Effector memory CD8-positive, alpha-beta T cell (primary cell): ENCODE data around the gene RIMBP2.

ENCODE experiments used
- ATAC-seq: fragments of 150-1000 bp; cut with Tn5 transposase; replicated peaks from 2 replicates; pipeline ENCODE4 v1.10.0; 2021; ENCODE audit warnings: mild to moderate bottlenecking, moderate library complexity
- DNase-seq, 3 experiments: peaks; one replicate each; pipeline ENCODE4 v3.0.0; 2021
- H3K27ac Mint-ChIP-seq, 2 donors: one replicate each; pipeline ENCODE4 v1.8.0; 2022; ENCODE audit warnings: mild to moderate bottlenecking in 2 of 2, mixed read lengths in 2 of 2, moderate library complexity in 2 of 2
- H3K27me3 Mint-ChIP-seq, 2 donors: one replicate each; pipeline ENCODE4 v1.8.0; 2022; ENCODE audit warnings: mixed read lengths in 2 of 2
- H3K36me3 Mint-ChIP-seq: one replicate; pipeline ENCODE4 v1.8.0; 2022; ENCODE audit warnings: mild to moderate bottlenecking, moderate library complexity, mixed read lengths; ENCODE audit not compliant: insufficient read depth
- H3K4me1 Mint-ChIP-seq, 2 donors: one replicate each; pipeline ENCODE4 v1.8.0; 2022; ENCODE audit warnings: low read depth in 2 of 2, mixed read lengths in 2 of 2
- H3K4me3 Mint-ChIP-seq, 2 donors: one replicate each; pipeline ENCODE4 v1.8.0; 2022; ENCODE audit warnings: mild to moderate bottlenecking in 2 of 2, mixed read lengths in 2 of 2, moderate library complexity in 2 of 2
- H3K9me3 Mint-ChIP-seq, 2 donors: one replicate each; pipeline ENCODE4 v1.8.0; 2022; ENCODE audit warnings: mixed read lengths in 2 of 2

Gene RIMBP2

GRCh38 chr12:130446846-130447654 lies 269.0 kb downstream of the RIMBP2 start:
- Mint-ChIP-seq H3K27ac (no peak overlapping the region), H3K4me1 (no peaks in the 10 kb centered on the region), H3K36me3 (peaks cover 3% of the 10 kb centered on the region), H3K4me3 (no peak overlapping the region), H3K27me3 (peaks cover 0 to 12% of the 10 kb centered on the region in 2 donors), H3K9me3 (peaks cover 0 to 4% of the 10 kb centered on the region in 2 donors)
- ATAC-seq (no peak), DNase-seq (no peak)

DNA sequence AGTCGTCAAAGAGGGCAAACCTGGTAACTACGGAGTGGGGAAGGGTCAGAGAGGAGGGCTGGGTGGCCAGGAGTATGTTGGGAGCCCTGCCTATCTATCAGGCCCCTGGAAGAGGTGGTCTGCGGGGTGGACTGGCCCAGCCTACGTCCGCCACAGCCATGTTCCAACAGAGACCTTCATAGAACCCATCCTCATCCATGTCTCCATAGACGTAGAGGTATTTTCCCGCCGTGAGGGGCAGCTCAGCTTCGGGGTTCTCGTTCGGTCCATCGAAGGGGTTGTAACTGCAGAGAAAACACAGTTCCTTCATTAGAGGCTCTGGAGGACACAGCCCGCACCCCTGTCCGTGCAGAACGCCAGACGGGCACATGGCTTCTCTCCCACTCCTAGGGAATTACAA lies 271.1 kb downstream of the RIMBP2 start:
- H3K27ac Mint-ChIP-seq: no peak overlapping the region
- peaks cover 4% of the 10 kb centered on the region for H3K36me3 Mint-ChIP-seq
- ATAC-seq (no peak), DNase-seq (no peak)
- H3K4me1 Mint-ChIP-seq: no peaks in the 10 kb centered on the region
- H3K4me3 Mint-ChIP-seq: no peak overlapping the region
- H3K9me3 Mint-ChIP-seq: peaks cover 0 to 4% of the 10 kb centered on the region in 2 donors
- H3K27me3 Mint-ChIP-seq: peaks cover 0 to 12% of the 10 kb centered on the region in 2 donors

GRCh38 chr12:130444061-130444460 lies 272.0 kb downstream of the RIMBP2 start:
- no peak overlapping the region for H3K4me3 Mint-ChIP-seq
- H3K4me1 Mint-ChIP-seq: no peaks in the 10 kb centered on the region
- ATAC-seq: no peak
- peaks cover 4% of the 10 kb centered on the region for H3K36me3 Mint-ChIP-seq
- peaks cover 0 to 12% of the 10 kb centered on the region in 2 donors for H3K27me3 Mint-ChIP-seq
- H3K9me3 Mint-ChIP-seq: peaks cover 0 to 7% of the 10 kb centered on the region in 2 donors
- no peak for DNase-seq
- no peak overlapping the region for H3K27ac Mint-ChIP-seq

- Mint-ChIP-seq H3K27ac (no peak overlapping the region), H3K36me3 (peaks cover 4% of the 10 kb centered on the region), H3K27me3 (peaks cover 0 to 7% of the 10 kb centered on the region in 2 donors), H3K9me3 (peaks cover 0 to 9% of the 10 kb centered on the region in 2 donors), H3K4me3 (no peak overlapping the region), H3K4me1 (no peaks in the 10 kb centered on the region)
- no peak for DNase-seq
- no peak for ATAC-seq
These were observed 274.0 kb downstream of the RIMBP2 start for GRCh38 chr12:130441771-130442760.

- no peak overlapping the region for H3K4me3 Mint-ChIP-seq
- no peak overlapping the region for H3K27ac Mint-ChIP-seq
- H3K9me3 Mint-ChIP-seq: peaks cover 0 to 6% of the 10 kb centered on the region in 2 donors
- H3K36me3 Mint-ChIP-seq: peaks cover 4% of the 10 kb centered on the region
- ATAC-seq (no peak), DNase-seq (no peak)
- H3K27me3 Mint-ChIP-seq: no peaks in the 10 kb centered on the region
- H3K4me1 Mint-ChIP-seq: no peaks in the 10 kb centered on the region
These were observed 275.6 kb downstream of the RIMBP2 start for GRCh38 chr12:130440411-130441080.

DNA sequence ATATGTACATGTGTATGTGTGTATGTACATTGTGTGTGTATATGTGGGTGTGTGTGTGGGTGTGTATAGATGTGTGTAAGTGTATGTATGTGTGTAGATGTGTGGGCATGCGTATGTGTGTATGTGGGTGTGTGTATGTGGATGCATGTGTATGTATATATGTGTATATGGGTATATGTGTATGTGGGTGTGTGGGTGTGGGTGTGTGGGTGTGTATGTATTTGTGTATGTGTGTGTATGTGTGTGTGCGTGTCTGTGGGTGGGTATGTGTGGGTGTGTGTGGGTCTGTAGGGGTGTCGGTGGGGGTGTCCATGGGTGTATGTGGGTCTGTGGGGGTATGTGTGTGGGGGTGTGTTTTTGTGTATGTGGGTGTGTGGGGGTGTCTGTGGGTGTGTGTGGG lies 276.8 kb downstream of the RIMBP2 start:
- H3K4me1 Mint-ChIP-seq: no peaks in the 10 kb centered on the region
- H3K36me3 Mint-ChIP-seq: peaks cover 4% of the 10 kb centered on the region
- H3K27ac Mint-ChIP-seq: no peak overlapping the region
- no peak for DNase-seq
- no peaks in the 10 kb centered on the region for H3K27me3 Mint-ChIP-seq
- peaks cover 0 to 6% of the 10 kb centered on the region in 2 donors for H3K9me3 Mint-ChIP-seq
- ATAC-seq: no peak
- H3K4me3 Mint-ChIP-seq: no peak overlapping the region

DNA sequence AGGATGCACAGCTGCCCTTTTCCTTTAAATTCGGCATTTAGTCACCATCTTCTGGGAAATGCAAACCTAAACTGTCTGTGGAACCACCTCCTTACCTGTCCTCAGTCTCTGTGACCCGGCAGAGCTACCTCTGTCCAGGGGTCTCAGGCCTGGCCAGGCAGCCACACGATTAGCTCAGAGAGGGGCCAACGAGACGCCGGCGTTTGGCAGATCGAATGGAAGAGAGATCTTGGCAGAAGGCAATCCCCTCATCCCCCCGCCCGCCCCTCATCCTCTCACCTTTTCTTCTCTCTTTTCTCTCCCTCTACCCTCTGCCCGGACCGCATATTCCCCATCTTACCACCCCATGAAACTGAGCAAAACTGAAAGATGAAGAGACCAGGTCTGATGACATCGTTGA lies 277.4 kb downstream of the RIMBP2 start:
- H3K36me3 Mint-ChIP-seq: peaks cover 4% of the 10 kb centered on the region
- H3K27me3 Mint-ChIP-seq: no peaks in the 10 kb centered on the region
- ATAC-seq: no peak
- H3K27ac Mint-ChIP-seq: no peak overlapping the region
- no peak overlapping the region for H3K4me3 Mint-ChIP-seq
- no peaks in the 10 kb centered on the region for H3K4me1 Mint-ChIP-seq
- no peak for DNase-seq
- H3K9me3 Mint-ChIP-seq: peaks cover 0 to 6% of the 10 kb centered on the region in 2 donors

GRCh38 chr12:130438243-130438620 lies 277.9 kb downstream of the RIMBP2 start:
- H3K4me3 Mint-ChIP-seq: no peak overlapping the region
- H3K27me3 Mint-ChIP-seq: no peaks in the 10 kb centered on the region
- peaks cover 4% of the 10 kb centered on the region for H3K36me3 Mint-ChIP-seq
- ATAC-seq (no peak), DNase-seq (no peak)
- no peaks in the 10 kb centered on the region for H3K4me1 Mint-ChIP-seq
- H3K9me3 Mint-ChIP-seq: peaks cover 0 to 6% of the 10 kb centered on the region in 2 donors
- no peak overlapping the region for H3K27ac Mint-ChIP-seq

DNA sequence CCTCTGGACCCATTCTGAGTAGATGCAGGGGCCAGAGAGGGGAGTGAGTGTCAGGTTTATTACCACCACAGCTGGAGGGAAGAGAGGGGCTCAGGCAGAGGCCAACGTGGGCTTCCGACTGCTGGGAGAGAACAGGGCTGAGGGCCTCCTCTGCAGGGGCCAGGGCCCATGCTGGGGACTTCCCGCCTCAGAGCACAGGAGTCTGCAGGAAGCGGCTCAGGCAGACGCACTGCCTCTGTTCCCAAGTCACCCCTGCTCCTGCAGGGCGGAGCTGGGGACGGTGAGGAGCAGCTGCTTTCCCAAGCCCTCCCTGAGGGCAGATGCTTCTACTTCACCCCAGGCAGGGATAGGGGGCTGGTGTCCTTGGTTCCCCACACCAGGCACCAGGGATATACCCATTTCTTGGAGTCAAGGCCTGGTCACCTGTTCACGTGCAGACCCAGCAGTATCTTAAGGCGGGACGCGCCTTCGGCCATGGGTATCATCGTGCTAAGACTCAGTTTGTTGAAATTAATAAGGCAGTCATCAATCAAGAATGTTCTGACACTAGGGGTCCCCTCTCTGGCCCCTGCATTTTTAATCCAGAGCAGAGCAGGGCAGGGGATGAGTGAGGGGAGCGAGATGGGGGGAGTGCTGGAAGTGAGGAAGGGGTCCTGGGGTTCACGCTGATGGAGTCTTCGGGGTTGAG lies 278.4 kb downstream of the RIMBP2 start:
- Mint-ChIP-seq H3K27me3 (no peaks in the 10 kb centered on the region), H3K9me3 (peaks cover 0 to 6% of the 10 kb centered on the region in 2 donors), H3K4me1 (no peaks in the 10 kb centered on the region), H3K4me3 (no peak overlapping the region), H3K27ac (no peak overlapping the region), H3K36me3 (peaks cover 4% of the 10 kb centered on the region)
- no peak for DNase-seq
- no peak for ATAC-seq

- no peak overlapping the region for H3K4me3 Mint-ChIP-seq
- ATAC-seq: no peak
- H3K27ac Mint-ChIP-seq: no peak overlapping the region
- peaks cover 0 to 6% of the 10 kb centered on the region in 2 donors for H3K9me3 Mint-ChIP-seq
- no peak for DNase-seq
- H3K27me3 Mint-ChIP-seq: no peaks in the 10 kb centered on the region
- H3K4me1 Mint-ChIP-seq: no peaks in the 10 kb centered on the region
- H3K36me3 Mint-ChIP-seq: peaks cover 4% of the 10 kb centered on the region
These were observed 279.2 kb downstream of the RIMBP2 start for GRCh38 chr12:130436741-130437501.

- no peaks in the 10 kb centered on the region for H3K27me3 Mint-ChIP-seq
- peaks cover 4% of the 10 kb centered on the region for H3K36me3 Mint-ChIP-seq
- H3K4me3 Mint-ChIP-seq: no peak overlapping the region
- no peak overlapping the region for H3K27ac Mint-ChIP-seq
- DNase-seq (no peak), ATAC-seq (no peak)
- peaks cover 0 to 6% of the 10 kb centered on the region in 2 donors for H3K9me3 Mint-ChIP-seq
- H3K4me1 Mint-ChIP-seq: no peaks in the 10 kb centered on the region
These were observed 280.3 kb downstream of the RIMBP2 start for GRCh38 chr12:130435826-130436225.

DNA sequence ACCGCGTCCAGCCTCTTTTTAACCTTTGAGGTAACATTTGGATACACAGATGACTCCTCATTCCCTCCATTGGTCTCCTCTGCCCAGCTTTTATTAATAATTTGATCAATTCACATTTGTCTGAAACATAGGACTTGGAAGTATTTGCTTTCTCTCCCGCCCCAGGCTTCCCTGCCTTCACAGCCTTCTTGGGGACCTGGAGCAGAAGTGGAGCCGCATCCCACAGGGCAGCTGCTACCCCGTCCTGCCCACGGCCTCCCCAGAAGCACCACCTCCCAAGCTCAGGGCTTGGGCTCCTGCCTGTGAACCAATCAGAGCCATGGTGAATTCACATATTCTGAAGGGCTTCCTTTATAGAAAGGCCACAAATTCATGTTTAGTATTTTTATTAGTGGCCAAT lies 280.8 kb downstream of the RIMBP2 start:
- Mint-ChIP-seq H3K27ac (no peak overlapping the region), H3K27me3 (no peaks in the 10 kb centered on the region), H3K9me3 (peaks cover 0 to 6% of the 10 kb centered on the region in 2 donors), H3K4me1 (no peaks in the 10 kb centered on the region), H3K4me3 (no peak overlapping the region), H3K36me3 (peaks cover 2% of the 10 kb centered on the region)
- DNase-seq: no peak
- ATAC-seq: no peak
